NOMO-1 treated with dmso at 0.1 percent for 144 hours (cell line): Measurements from ENCODE around the gene NYNRIN.
"Not testable (repeated sequence)": the region's sequence is repeated elsewhere in the genome, so short reads cannot be mapped to it uniquely, and the experiment has no call there.

Experiments used
- DNase-seq: peaks from one replicate; lab custom pipeline; 2025; ENCODE audit not compliant: unreplicated experiment; lab: John Stamatoyannopoulos, UW

Gene NYNRIN

GRCh38 chr14:24369907-24370687, 28.7 kb upstream of the NYNRIN start:
- no peak for DNase-seq

- no peak for DNase-seq
Observed at GRCh38 chr14:24370748-24371147, 28.1 kb upstream of the NYNRIN start.

GRCh38 chr14:24371605-24372004, 27.2 kb upstream of the NYNRIN start:
- DNase-seq, result not testable (repeated sequence)

- DNase-seq, result no peak
Observed at GRCh38 chr14:24372701-24373416, 25.9 kb upstream of the NYNRIN start.

GRCh38 chr14:24376448-24377070, 22.2 kb upstream of the NYNRIN start:
- no peak for DNase-seq

GRCh38 chr14:24377126-24377525, 21.7 kb upstream of the NYNRIN start:
- no peak for DNase-seq

GRCh38 chr14:24377657-24378056, 21.1 kb upstream of the NYNRIN start:
- no peak for DNase-seq

GRCh38 chr14:24378327-24378726, 20.5 kb upstream of the NYNRIN start:
- no peak for DNase-seq

GRCh38 chr14:24378981-24379906, 19.6 kb upstream of the NYNRIN start:
- DNase-seq, result no peak

- no peak for DNase-seq
Observed at GRCh38 chr14:24379907-24380730, 18.7 kb upstream of the NYNRIN start.

- no peak for DNase-seq
Observed at GRCh38 chr14:24381363-24382063, 17.3 kb upstream of the NYNRIN start.

GRCh38 chr14:24382064-24382371, 16.8 kb upstream of the NYNRIN start:
- DNase-seq, result no peak

- DNase-seq, result no peak
Observed at GRCh38 chr14:24384169-24384568, 14.6 kb upstream of the NYNRIN start.

- no peak for DNase-seq
Observed at GRCh38 chr14:24385524-24385923, 13.3 kb upstream of the NYNRIN start.

- no peak for DNase-seq
Observed at GRCh38 chr14:24387009-24387345, 11.8 kb upstream of the NYNRIN start.

- DNase-seq, result not testable (repeated sequence)
Observed at GRCh38 chr14:24387579-24387978, 11.2 kb upstream of the NYNRIN start.

- no peak for DNase-seq
Observed at GRCh38 chr14:24388474-24389179, 10.2 kb upstream of the NYNRIN start.

- DNase-seq, result no peak
Observed at GRCh38 chr14:24389226-24389848, 9.5 kb upstream of the NYNRIN start.
